OCI-LY1 (cell line): ENCODE results near the gene PACSIN1.

Experiments
- H2AFZ ChIP-seq: fragments of 200-600 bp; sonication (generic), shearing (Covaris generic); 2 replicates; pipeline ENCODE4 v1.6.0; 2014; ENCODE audit warnings: antibody characterized with exemption, mild to moderate bottlenecking, low read length
- H3F3A ChIP-seq: fragments of 200-600 bp; sonication (generic), shearing (Covaris generic); 2 replicates; pipeline ENCODE4 v1.6.0; 2014; ENCODE audit warnings: mild to moderate bottlenecking, antibody characterized with exemption, low read length, moderate library complexity; ENCODE audit not compliant: insufficient read depth
- H3K27ac ChIP-seq: fragments of 200-600 bp; sonication (generic); 2 replicates; pipeline ENCODE4 v1.5.1; 2014; ENCODE audit warnings: low read length, mixed run types, mild to moderate bottlenecking, low read depth; ENCODE audit not compliant: poor library complexity, severe bottlenecking
- H3K27me3 ChIP-seq: fragments of 200-600 bp; sonication (generic); 2 replicates; pipeline ENCODE4 v1.6.0; 2014; ENCODE audit warnings: antibody characterized with exemption, mild to moderate bottlenecking, low read length, moderate library complexity; ENCODE audit not compliant: insufficient read depth
- H3K36me3 ChIP-seq: fragments of 200-600 bp; sonication (generic); 2 replicates; pipeline ENCODE4 v1.6.1; 2014; ENCODE audit warnings: mild to moderate bottlenecking, antibody characterized with exemption, low read length, moderate library complexity, mixed read lengths; ENCODE audit not compliant: insufficient read depth
- H3K4me1 ChIP-seq: fragments of 200-600 bp; sonication (generic); 2 replicates; pipeline ENCODE4 v1.5.1; 2014; ENCODE audit warnings: mild to moderate bottlenecking, low read length, moderate library complexity; ENCODE audit not compliant: insufficient read depth, severe bottlenecking
- H3K4me2 ChIP-seq: fragments of 200-600 bp; sonication (generic), shearing (Covaris generic); 2 replicates; pipeline ENCODE4 v1.6.1; 2014; ENCODE audit warnings: low read length
- H3K4me3 ChIP-seq: fragments of 200-600 bp; sonication (generic); 2 replicates; pipeline ENCODE4 v1.5.1; 2014; ENCODE audit warnings: low read length, low read depth, mild to moderate bottlenecking, mixed read lengths; ENCODE audit not compliant: poor library complexity, severe bottlenecking
- H3K79me2 ChIP-seq: fragments of 200-600 bp; shearing (Covaris generic); 2 replicates; pipeline ENCODE4 v1.6.1; 2016; ENCODE audit warnings: mixed run types, low read length, mixed read lengths; ENCODE audit not compliant: insufficient read depth
- H3K9ac ChIP-seq: fragments of 200-600 bp; sonication (generic), shearing (Covaris generic); 2 replicates; pipeline ENCODE4 v1.6.1; 2014; ENCODE audit warnings: mild to moderate bottlenecking, low read length, mixed read lengths
- H3K9me2 ChIP-seq: fragments of 200-600 bp; sonication (generic), shearing (Covaris generic); 2 replicates; pipeline ENCODE4 v1.6.1; 2014; ENCODE audit warnings: low read depth, mild to moderate bottlenecking, low read length, mixed read lengths
- H3K9me3 ChIP-seq: fragments of 200-600 bp; shearing (Covaris generic); 2 replicates; pipeline ENCODE4 v1.6.1; 2014; ENCODE audit warnings: low read length, mixed read lengths
- H4K20me1 ChIP-seq: fragments of 200-600 bp; sonication (generic), shearing (Covaris generic); 2 replicates; pipeline ENCODE4 v1.6.0; 2016; ENCODE audit warnings: mild to moderate bottlenecking, low read length; ENCODE audit not compliant: insufficient read depth
- CTCF ChIP-seq: fragments of 200-600 bp; sonication (generic), shearing (Covaris generic); IDR thresholded peaks from 2 replicates; pipeline ENCODE4 v1.5.1; 2017; ENCODE audit warnings: mild to moderate bottlenecking, antibody characterized with exemption, low read length, moderate library complexity, mixed read lengths
- EZH2 ChIP-seq: fragments of 200-600 bp; sonication (generic), shearing (Covaris generic); IDR thresholded peaks from 2 replicates; pipeline ENCODE4 v1.8.0; 2017; ENCODE audit warnings: borderline replicate concordance, mixed run types, mild to moderate bottlenecking, antibody characterized with exemption, low read length, moderate library complexity, mixed read lengths

PACSIN1 gene

GRCh38 chr6:34473967-34474366 lies 8.1 kb downstream of the PACSIN1 start:
- 0 out of 2 replicates have a peak, but pooled peaks cover 7% of the 10 kb centered on the region for H3K27me3 ChIP-seq
- H3F3A ChIP-seq, result no peaks in the 10 kb centered on the region
- no peak overlapping the region for H3K9ac ChIP-seq
- no peaks in the 10 kb centered on the region for H4K20me1 ChIP-seq
- no peak overlapping the region for H2AFZ ChIP-seq
- TF ChIP-seq CTCF (no peak), EZH2 (no peak)
- H3K36me3 ChIP-seq, result no peaks in the 10 kb centered on the region
- no peak overlapping the region for H3K4me3 ChIP-seq
- no peaks in the 10 kb centered on the region for H3K9me3 ChIP-seq
- no peaks in the 10 kb centered on the region for H3K9me2 ChIP-seq
- no peak overlapping the region for H3K4me2 ChIP-seq
- no peaks in the 10 kb centered on the region for H3K79me2 ChIP-seq
- no peak overlapping the region for H3K27ac ChIP-seq
- H3K4me1 ChIP-seq, result peaks cover under 1% of the 10 kb centered on the region

GRCh38 chr6:34474754-34475153 lies 8.9 kb downstream of the PACSIN1 start:
- TF ChIP-seq EZH2, result no peak
- no peak for TF ChIP-seq CTCF
- Histone ChIP-seq H3K9me3 (no peaks in the 10 kb centered on the region), H3F3A (no peaks in the 10 kb centered on the region), H3K27me3 (0 out of 2 replicates have a peak, but pooled peaks cover 7% of the 10 kb centered on the region), H3K79me2 (no peaks in the 10 kb centered on the region), H2AFZ (no peak overlapping the region), H4K20me1 (no peaks in the 10 kb centered on the region), H3K36me3 (no peaks in the 10 kb centered on the region), H3K9ac (no peak overlapping the region), H3K4me3 (no peak overlapping the region), H3K4me1 (no peaks in the 10 kb centered on the region), H3K27ac (no peak overlapping the region), H3K9me2 (no peaks in the 10 kb centered on the region), H3K4me2 (no peak overlapping the region)

- H3K9me3 ChIP-seq, result no peaks in the 10 kb centered on the region
- no peak overlapping the region for H3K9ac ChIP-seq
- H3K4me3 ChIP-seq, result no peak overlapping the region
- no peak overlapping the region for H2AFZ ChIP-seq
- 0 out of 2 replicates have a peak, but pooled peaks cover 7% of the 10 kb centered on the region for H3K27me3 ChIP-seq
- no peaks in the 10 kb centered on the region for H4K20me1 ChIP-seq
- no peak overlapping the region for H3K27ac ChIP-seq
- no peaks in the 10 kb centered on the region for H3K36me3 ChIP-seq
- H3F3A ChIP-seq, result no peaks in the 10 kb centered on the region
- TF ChIP-seq EZH2, result no peak
- no peak for TF ChIP-seq CTCF
- H3K4me2 ChIP-seq, result no peak overlapping the region
- H3K9me2 ChIP-seq, result no peaks in the 10 kb centered on the region
- no peaks in the 10 kb centered on the region for H3K4me1 ChIP-seq
- no peaks in the 10 kb centered on the region for H3K79me2 ChIP-seq
Observed at GRCh38 chr6:34475238-34475682, 9.4 kb downstream of the PACSIN1 start.
